OCI-LY7 (cell line): Measurements from ENCODE around the gene HID1.

Source experiments
- EZH2phosphoT487 ChIP-seq: fragments of 200-600 bp; sonication (generic); IDR thresholded peaks from 2 replicates; pipeline ENCODE4 v1.6.1; 2018; ENCODE audit warnings: low read depth, borderline replicate concordance, mild to moderate bottlenecking, mixed run types, antibody characterized with exemption, low read length, moderate library complexity, mixed read lengths
- TF ChIP-seq, protein P1 (sequence below): fragments of 200-600 bp; sonication (generic); conservative IDR thresholded peaks from 2 replicates; pipeline ENCODE4 v1.5.1; 2014; ENCODE audit warnings: mild to moderate bottlenecking, antibody characterized with exemption, low read length, moderate library complexity, mixed read lengths

DNA sequence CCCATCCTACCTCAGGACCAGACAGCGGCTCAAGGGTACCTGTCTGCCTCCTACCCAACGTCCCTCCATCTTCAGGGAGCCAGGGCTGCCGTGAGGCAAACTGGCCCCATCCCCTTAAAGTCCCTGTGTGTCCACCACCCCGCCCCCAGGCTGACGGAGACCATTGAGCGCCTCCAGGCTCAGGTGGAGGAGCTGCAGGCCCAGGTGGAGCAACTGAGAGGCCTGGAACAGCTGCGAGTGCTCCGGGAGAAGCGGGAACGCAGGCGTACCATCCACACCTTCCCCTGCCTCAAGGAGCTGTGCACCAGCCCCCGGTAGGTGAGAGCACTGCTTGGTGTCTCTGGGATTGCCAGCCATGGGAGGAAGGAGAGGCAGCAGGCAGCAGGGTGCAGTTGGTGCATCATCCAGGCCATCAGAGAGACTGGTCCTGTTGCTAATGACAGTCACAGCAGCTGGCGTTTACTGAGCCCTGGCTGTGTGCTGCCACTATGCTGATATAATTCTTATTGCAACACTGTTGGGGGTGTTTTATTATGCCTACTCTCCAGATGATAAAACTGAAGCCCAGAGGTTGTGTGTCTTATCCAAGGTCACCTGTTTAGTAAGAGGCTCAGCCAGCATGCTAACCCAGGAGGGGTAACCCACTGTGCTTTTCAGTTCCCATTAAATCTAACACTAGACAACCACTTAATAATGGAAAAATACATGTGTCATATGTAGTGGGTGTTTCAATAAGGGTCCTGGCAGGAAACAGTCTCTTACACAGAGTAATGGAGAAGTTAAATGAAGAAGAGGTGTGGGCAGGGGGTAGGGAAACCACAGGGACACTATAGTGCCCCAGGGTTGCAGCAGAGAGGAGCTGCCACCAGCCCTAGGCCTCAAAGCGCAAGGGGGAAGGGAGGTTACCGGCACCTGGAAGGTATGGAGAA is 29.6 kb upstream of the HID1 start:
- TF ChIP-seq, protein P1, sequence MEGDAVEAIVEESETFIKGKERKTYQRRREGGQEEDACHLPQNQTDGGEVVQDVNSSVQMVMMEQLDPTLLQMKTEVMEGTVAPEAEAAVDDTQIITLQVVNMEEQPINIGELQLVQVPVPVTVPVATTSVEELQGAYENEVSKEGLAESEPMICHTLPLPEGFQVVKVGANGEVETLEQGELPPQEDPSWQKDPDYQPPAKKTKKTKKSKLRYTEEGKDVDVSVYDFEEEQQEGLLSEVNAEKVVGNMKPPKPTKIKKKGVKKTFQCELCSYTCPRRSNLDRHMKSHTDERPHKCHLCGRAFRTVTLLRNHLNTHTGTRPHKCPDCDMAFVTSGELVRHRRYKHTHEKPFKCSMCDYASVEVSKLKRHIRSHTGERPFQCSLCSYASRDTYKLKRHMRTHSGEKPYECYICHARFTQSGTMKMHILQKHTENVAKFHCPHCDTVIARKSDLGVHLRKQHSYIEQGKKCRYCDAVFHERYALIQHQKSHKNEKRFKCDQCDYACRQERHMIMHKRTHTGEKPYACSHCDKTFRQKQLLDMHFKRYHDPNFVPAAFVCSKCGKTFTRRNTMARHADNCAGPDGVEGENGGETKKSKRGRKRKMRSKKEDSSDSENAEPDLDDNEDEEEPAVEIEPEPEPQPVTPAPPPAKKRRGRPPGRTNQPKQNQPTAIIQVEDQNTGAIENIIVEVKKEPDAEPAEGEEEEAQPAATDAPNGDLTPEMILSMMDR = no peak
- no peak for TF ChIP-seq EZH2phosphoT487
